Trophoblast cell (in vitro differentiated cells and primary cell): ENCODE results near the gene APBA2.

Experiments used
- DNase-seq, 2 donors: peaks; one replicate each; pipeline ENCODE4 v3.0.0-alpha.2; 2016
- H2AFZ ChIP-seq: 2 replicates; pipeline ENCODE4 v1.6.1; 2013; ENCODE audit warnings: low read length, moderate library complexity, mild to moderate bottlenecking; ENCODE audit not compliant: insufficient read depth, poor library complexity
- H2AK5ac ChIP-seq: 2 replicates; pipeline ENCODE4 v1.6.1; 2013; ENCODE audit warnings: mild to moderate bottlenecking, low read length
- H2BK120ac ChIP-seq: 2 replicates; pipeline ENCODE4 v1.6.1; 2013; ENCODE audit warnings: low read length, mild to moderate bottlenecking, moderate library complexity; ENCODE audit not compliant: insufficient read depth, poor library complexity
- H2BK12ac ChIP-seq: 2 replicates; pipeline ENCODE4 v1.6.1; 2013; ENCODE audit warnings: mild to moderate bottlenecking, low read length, moderate library complexity
- H2BK5ac ChIP-seq: 2 replicates; pipeline ENCODE4 v1.6.1; 2013; ENCODE audit warnings: low read length, low read depth, moderate library complexity, mild to moderate bottlenecking; ENCODE audit not compliant: poor library complexity
- H3K14ac ChIP-seq: 2 replicates; pipeline ENCODE4 v1.6.1; 2013; ENCODE audit warnings: mild to moderate bottlenecking, low read length
- H3K18ac ChIP-seq: 2 replicates; pipeline ENCODE4 v1.6.1; 2013; ENCODE audit warnings: mild to moderate bottlenecking, low read length
- H3K23ac ChIP-seq: 2 replicates; pipeline ENCODE4 v1.6.1; 2013; ENCODE audit warnings: low read length
- H3K27ac ChIP-seq: 2 replicates; pipeline ENCODE4 v1.5.1; 2013; ENCODE audit warnings: low read depth, mild to moderate bottlenecking, inconsistent platforms, low read length, moderate library complexity
- H3K27me3 ChIP-seq: 2 replicates; pipeline ENCODE4 v1.6.1; 2013; ENCODE audit warnings: inconsistent platforms, mild to moderate bottlenecking, low read length, moderate library complexity; ENCODE audit not compliant: insufficient read depth
- H3K36me3 ChIP-seq, 2 experiments: 1 replicate in 1 of 2; 2 replicates in 1 of 2; pipeline ENCODE4 v1.6.1; 2013; ENCODE audit warnings: low read length in 2 of 2, mild to moderate bottlenecking in 2 of 2, moderate library complexity in 1 of 2; ENCODE audit not compliant: insufficient read depth in 2 of 2, control insufficient read depth in 1 of 2
- H3K4ac ChIP-seq: 2 replicates; pipeline ENCODE4 v1.6.1; 2013; ENCODE audit warnings: low read depth, mild to moderate bottlenecking, low read length, moderate library complexity
- H3K4me1 ChIP-seq, 2 experiments: 1 replicate in 1 of 2; 2 replicates in 1 of 2; pipeline ENCODE4 v1.6.1; 2013; ENCODE audit warnings: low read length in 2 of 2, mild to moderate bottlenecking in 2 of 2, moderate library complexity in 1 of 2; ENCODE audit not compliant: insufficient read depth in 2 of 2, control insufficient read depth in 1 of 2
- H3K4me2 ChIP-seq: 2 replicates; pipeline ENCODE4 v1.6.1; 2013; ENCODE audit warnings: inconsistent platforms, mild to moderate bottlenecking, low read length, moderate library complexity
- H3K4me3 ChIP-seq: 2 replicates; pipeline ENCODE4 v1.5.1; 2013; ENCODE audit warnings: mild to moderate bottlenecking, low read depth, low read length, inconsistent platforms
- H3K79me1 ChIP-seq: one replicate; pipeline ENCODE4 v1.6.1; 2013; ENCODE audit warnings: low read length
- H3K79me2 ChIP-seq: 2 replicates; pipeline ENCODE4 v1.6.1; 2013; ENCODE audit warnings: low read length, mild to moderate bottlenecking; ENCODE audit not compliant: control insufficient read depth, insufficient read depth, poor library complexity
- H3K9ac ChIP-seq: 2 replicates; pipeline ENCODE4 v1.6.1; 2013; ENCODE audit warnings: mild to moderate bottlenecking, low read length
- H3K9me3 ChIP-seq: 2 replicates; pipeline ENCODE4 v1.6.1; 2013; ENCODE audit warnings: low read depth, mild to moderate bottlenecking, control low read depth, inconsistent platforms, low read length; ENCODE audit not compliant: insufficient read depth
- H4K12ac ChIP-seq: 2 replicates; pipeline ENCODE4 v1.6.1; 2013; ENCODE audit warnings: low read depth, mild to moderate bottlenecking, low read length, moderate library complexity
- H4K8ac ChIP-seq: 2 replicates; pipeline ENCODE4 v1.6.1; 2013; ENCODE audit warnings: low read depth, mild to moderate bottlenecking, low read length, moderate library complexity
- H4K91ac ChIP-seq: one replicate; pipeline ENCODE4 v1.6.1; 2013; ENCODE audit warnings: low read depth, mild to moderate bottlenecking, low read length, moderate library complexity
- WGBS: extraction: QIAGEN DNeasy Blood & Tissue Kit; methylation state at CpG from one replicate; pipeline ENCODE4 v1.1.7; 2013; ENCODE audit warnings: missing lambda C conversion rate; ENCODE audit not compliant: insufficient read length, insufficient coverage; ENCODE audit errors: extremely low coverage; 5-methylcytosine and 5-hydroxymethylcytosine counted together

APBA2 gene

DNA sequence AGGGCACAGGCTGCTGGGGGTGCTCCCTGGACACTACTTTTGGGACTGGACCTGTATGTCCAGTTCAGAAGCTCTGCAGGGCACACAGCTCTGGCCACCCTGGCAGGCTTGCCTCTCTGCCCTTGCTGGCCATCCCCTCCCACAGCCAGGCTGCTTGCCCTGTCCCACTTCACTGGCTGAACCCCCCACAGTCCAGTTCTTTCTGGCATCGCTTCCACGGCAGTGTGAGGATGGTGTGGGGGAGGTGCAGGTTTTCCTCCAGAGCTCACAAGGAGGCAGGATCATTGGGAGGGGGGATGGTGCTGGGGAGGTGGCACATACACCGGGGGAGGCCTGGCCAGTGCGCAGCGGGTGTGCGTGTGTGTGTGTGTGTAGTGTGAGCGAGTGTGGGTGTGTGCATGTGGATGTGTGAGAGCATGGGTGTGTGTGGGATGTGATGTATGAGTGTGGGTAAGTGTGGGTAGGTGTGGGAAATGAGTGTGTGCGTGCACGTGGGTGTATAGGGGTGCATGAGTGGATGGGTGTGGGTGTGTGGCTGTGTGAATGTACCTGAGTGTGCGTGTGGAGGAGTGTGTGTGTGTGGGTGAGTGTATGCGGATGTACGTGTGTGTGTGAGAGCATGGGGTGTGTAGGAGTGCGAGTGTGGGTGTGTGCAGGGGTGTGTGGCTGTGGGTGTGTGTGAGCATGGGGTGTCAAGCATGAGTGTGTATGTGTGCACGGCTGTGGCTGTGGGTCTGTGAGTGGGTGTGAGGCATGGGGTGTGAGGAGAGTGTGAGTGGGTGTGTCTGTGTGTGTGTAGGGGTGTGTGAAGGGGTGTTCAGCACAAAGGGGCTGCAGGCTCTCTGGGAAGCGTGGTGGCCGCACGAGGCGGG is 228.7 kb downstream of the APBA2 start:
- Histone ChIP-seq H3K9ac (no peak overlapping the region), H2BK12ac (no peak overlapping the region), H3K9me3 (peaks cover 3% of the 10 kb centered on the region), H2BK5ac (no peak overlapping the region), H3K4ac (no peak overlapping the region), H4K12ac (no peak overlapping the region), H2BK120ac (no peak overlapping the region), H3K14ac (no peak overlapping the region), H3K27me3 (no peaks in the 10 kb centered on the region), H3K4me2 (peak overlapping the region; percentile 39), H3K27ac (no peak overlapping the region), H2AK5ac (no peak overlapping the region), H2AFZ (no peak overlapping the region), H3K79me2 (no peaks in the 10 kb centered on the region), H3K4me3 (peak overlapping the region; percentile 33), H3K36me3 (no peaks in the 10 kb centered on the region), H4K8ac (no peak overlapping the region), H3K23ac (no peak overlapping the region), H3K79me1 (peaks cover 3% of the 10 kb centered on the region), H3K18ac (no peak overlapping the region), H3K4me1 (peaks cover 3 to 9% of the 10 kb centered on the region in 2 experiments), H4K91ac (no peak overlapping the region)
- WGBS: 100% methylated on average over 3 of the region's 18 CpGs
- DNase-seq: no peak

DNA sequence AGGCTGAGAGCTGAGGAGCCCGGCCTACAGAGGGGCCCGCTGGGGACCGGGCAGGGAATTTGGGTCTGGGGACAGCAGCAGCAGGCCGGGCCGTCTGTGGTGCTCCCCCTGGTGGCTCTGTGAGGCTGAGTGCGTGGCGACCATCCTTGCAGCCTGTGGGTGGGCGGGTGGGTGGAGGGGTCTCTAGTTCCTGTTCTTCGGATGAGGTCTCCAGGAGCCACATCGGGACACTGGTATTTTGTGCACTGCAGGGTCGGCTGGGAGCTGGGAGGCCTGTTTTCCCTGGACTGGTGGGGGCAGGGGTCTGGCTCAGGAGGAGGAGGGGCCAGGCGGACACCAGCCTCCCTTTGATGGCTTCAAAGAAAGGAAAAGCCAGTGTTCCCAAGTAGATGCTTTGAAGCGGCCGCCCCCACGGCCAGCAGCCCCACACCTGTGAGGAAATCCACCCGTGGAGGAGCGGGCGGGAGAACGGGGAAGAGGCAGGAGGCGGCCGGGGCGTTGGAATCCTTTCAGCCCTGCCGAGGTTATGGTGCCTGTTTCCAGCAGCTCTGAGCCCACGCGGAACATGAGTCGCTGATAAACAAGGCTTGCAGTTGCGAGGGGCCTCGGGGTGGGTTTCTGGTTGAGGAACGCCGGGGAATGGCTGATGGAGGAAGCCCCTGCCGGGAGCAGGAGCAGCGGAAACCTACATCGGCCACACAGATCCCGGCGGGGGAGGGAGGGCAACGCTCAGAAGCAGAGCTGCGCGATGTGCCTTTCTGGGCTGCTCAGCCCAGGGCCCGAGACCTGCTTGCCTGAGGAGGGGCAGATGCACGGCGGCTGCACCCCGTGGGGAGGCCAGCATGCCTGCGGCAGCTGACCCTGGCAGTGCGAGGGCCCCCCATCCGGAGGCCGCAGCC is 229.6 kb downstream of the APBA2 start:
- Histone ChIP-seq H3K4ac (no peak overlapping the region), H4K91ac (peak overlapping the region; percentile 34), H3K27me3 (no peaks in the 10 kb centered on the region), H2AK5ac (no peak overlapping the region), H3K4me1 (peaks cover 3 to 9% of the 10 kb centered on the region in 2 experiments), H2BK120ac (no peak overlapping the region), H3K36me3 (no peaks in the 10 kb centered on the region), H3K4me3 (peak overlapping the region; percentile 42), H3K4me2 (peak overlapping the region; percentile 83), H3K79me2 (no peaks in the 10 kb centered on the region), H3K9ac (no peak overlapping the region), H3K23ac (no peak overlapping the region), H3K14ac (no peak overlapping the region), H4K8ac (peak overlapping the region; percentile 44), H3K79me1 (peaks cover 3% of the 10 kb centered on the region), H2AFZ (peak overlapping the region; percentile 64), H2BK12ac (no peak overlapping the region), H3K9me3 (peaks cover 3% of the 10 kb centered on the region), H2BK5ac (no peak overlapping the region), H3K18ac (no peak overlapping the region), H4K12ac (no peak overlapping the region), H3K27ac (no peak overlapping the region)
- WGBS: no CpG with 5 or more reads among the region's 46 CpGs
- no peak for DNase-seq

DNA sequence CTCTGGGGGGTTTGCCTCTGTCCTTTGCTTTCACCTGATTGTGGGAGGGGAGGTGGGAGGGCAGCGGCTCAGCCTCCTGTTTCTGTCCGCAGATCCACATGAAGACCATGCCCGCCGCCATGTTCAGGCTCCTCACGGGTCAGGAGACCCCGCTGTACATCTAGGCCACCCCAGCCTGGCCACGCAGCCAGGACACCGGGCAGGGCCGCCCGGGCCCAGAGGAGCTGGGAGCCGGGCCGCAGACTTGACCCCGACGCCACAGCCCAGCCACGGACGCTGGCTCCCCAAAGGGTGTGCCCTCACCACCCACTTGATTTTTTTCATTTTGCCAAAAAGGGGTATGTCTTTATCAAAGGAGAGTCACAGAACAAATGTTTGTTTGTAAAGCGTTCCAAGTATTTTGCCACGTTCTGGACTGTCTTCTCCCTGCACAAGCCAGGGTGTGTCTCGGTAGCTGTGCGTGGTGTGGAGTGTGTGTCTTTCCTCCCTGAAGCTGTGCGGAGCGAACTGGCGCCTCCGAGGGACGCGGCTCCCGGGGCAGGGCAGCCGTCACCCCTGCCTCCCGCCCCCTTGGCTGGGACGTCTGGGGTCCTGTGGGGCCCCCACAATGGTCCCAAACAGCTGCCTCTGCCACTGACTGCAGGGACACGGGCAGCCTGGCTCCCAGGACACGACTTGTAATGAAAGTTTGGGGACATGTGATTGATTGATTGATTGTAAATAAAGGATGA is 231.4 kb downstream of the APBA2 start:
- H3K36me3 ChIP-seq: no peaks in the 10 kb centered on the region
- no peaks in the 10 kb centered on the region for H3K27me3 ChIP-seq
- H3K79me1 ChIP-seq: peaks cover 3% of the 10 kb centered on the region
- no peak for DNase-seq
- H4K12ac ChIP-seq: no peak overlapping the region
- no peak overlapping the region for H3K4ac ChIP-seq
- no peak overlapping the region for H3K23ac ChIP-seq
- H3K4me1 ChIP-seq: peaks cover 3 to 9% of the 10 kb centered on the region in 2 experiments
- no peak overlapping the region for H3K18ac ChIP-seq
- no peak overlapping the region for H2BK5ac ChIP-seq
- no peaks in the 10 kb centered on the region for H3K79me2 ChIP-seq
- no peak overlapping the region for H3K4me2 ChIP-seq
- no peak overlapping the region for H2BK12ac ChIP-seq
- H2AFZ ChIP-seq: no peak overlapping the region
- H2BK120ac ChIP-seq: no peak overlapping the region
- H3K9ac ChIP-seq: no peak overlapping the region
- WGBS: no CpG with 5 or more reads among the region's 32 CpGs
- no peak overlapping the region for H3K14ac ChIP-seq
- no peak overlapping the region for H2AK5ac ChIP-seq
- H4K91ac ChIP-seq: no peak overlapping the region
- H3K9me3 ChIP-seq: peaks cover 3% of the 10 kb centered on the region
- no peak overlapping the region for H4K8ac ChIP-seq
- no peak overlapping the region for H3K4me3 ChIP-seq
- H3K27ac ChIP-seq: no peak overlapping the region

DNA sequence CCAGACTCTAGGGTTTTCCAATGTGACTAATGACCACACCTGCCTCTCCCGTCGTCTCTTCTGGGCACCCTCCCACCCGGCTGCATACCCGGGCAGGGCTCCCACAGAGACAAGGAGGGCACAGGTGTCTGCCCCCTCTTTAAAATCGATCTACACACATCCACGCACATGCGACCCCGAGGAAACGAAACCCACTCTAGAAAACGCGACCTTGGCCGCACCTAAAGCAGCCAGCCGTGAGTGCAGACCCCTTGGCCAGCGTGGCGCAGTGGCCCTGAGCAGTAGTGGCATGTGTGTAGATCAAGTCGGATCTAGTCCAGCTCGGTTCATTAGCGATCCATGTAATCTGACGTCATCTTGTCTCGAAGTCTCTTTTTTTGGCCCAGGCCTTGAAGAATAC is 232.0 kb downstream of the APBA2 start:
- Histone ChIP-seq H3K79me1 (peaks cover 3% of the 10 kb centered on the region), H3K27ac (no peak overlapping the region), H3K27me3 (no peaks in the 10 kb centered on the region), H2BK5ac (no peak overlapping the region), H4K12ac (no peak overlapping the region), H2BK120ac (no peak overlapping the region), H3K9me3 (peaks cover 3% of the 10 kb centered on the region), H2AFZ (no peak overlapping the region), H3K36me3 (no peaks in the 10 kb centered on the region), H3K4ac (no peak overlapping the region), H3K9ac (no peak overlapping the region), H2AK5ac (no peak overlapping the region), H3K79me2 (no peaks in the 10 kb centered on the region), H4K8ac (no peak overlapping the region), H3K18ac (no peak overlapping the region), H3K4me2 (no peak overlapping the region), H2BK12ac (no peak overlapping the region), H3K4me3 (no peak overlapping the region), H3K14ac (no peak overlapping the region), H3K4me1 (peaks cover 3 to 9% of the 10 kb centered on the region in 2 experiments), H4K91ac (no peak overlapping the region), H3K23ac (no peak overlapping the region)
- DNase-seq: no peak
- WGBS: no CpG with 5 or more reads among the region's 20 CpGs
